SU-DHL-6 (cell line): Measurements from ENCODE around the gene KIF5B.
"Not testable (repeated sequence)": the region's sequence is repeated elsewhere in the genome, so short reads cannot be mapped to it uniquely, and the experiment has no call there.

ENCODE experiments used
- H2AFZ ChIP-seq: fragments of 200-600 bp; sonication (generic); 2 replicates; pipeline ENCODE4 v1.6.1; 2014; ENCODE audit warnings: low read depth, mild to moderate bottlenecking, moderate library complexity, mixed read lengths, antibody characterized with exemption, low read length; ENCODE audit not compliant: severe bottlenecking
- H3F3A ChIP-seq: fragments of 200-600 bp; shearing (Covaris generic); 2 replicates; pipeline ENCODE4 v1.6.0; 2016; ENCODE audit warnings: antibody characterized with exemption, mild to moderate bottlenecking; ENCODE audit not compliant: insufficient read depth
- H3K27ac ChIP-seq: fragments of 200-600 bp; sonication (generic); 2 replicates; pipeline ENCODE4 v1.5.1; 2016; ENCODE audit warnings: low read depth, mild to moderate bottlenecking, low read length, moderate library complexity, mixed read lengths
- H3K27me3 ChIP-seq: fragments of 200-600 bp; sonication (generic), shearing (Covaris generic); 2 replicates; pipeline ENCODE4 v1.6.0; 2014; ENCODE audit warnings: mild to moderate bottlenecking, low read length
- H3K36me3 ChIP-seq: fragments of 200-600 bp; sonication (generic); 2 replicates; pipeline ENCODE4 v1.6.1; 2014; ENCODE audit warnings: mild to moderate bottlenecking, low read length, mixed read lengths
- H3K4me2 ChIP-seq: fragments of 300-600, 200-600 bp; shearing (Covaris generic), sonication (generic); 2 replicates; pipeline ENCODE4 v1.6.0; 2014; ENCODE audit warnings: low read length, low read depth, mild to moderate bottlenecking; ENCODE audit not compliant: poor library complexity, severe bottlenecking
- H3K4me3 ChIP-seq: fragments of 200-600 bp; sonication (generic); 2 replicates; pipeline ENCODE4 v1.5.1; 2014; ENCODE audit warnings: antibody characterized with exemption, low read length, mild to moderate bottlenecking, mixed read lengths; ENCODE audit not compliant: insufficient read depth, poor library complexity, severe bottlenecking
- H3K79me2 ChIP-seq: fragments of 200-600 bp; sonication (generic); 2 replicates; pipeline ENCODE4 v1.6.1; 2014; ENCODE audit warnings: mild to moderate bottlenecking, low read length, moderate library complexity; ENCODE audit not compliant: insufficient read depth
- H3K9ac ChIP-seq: fragments of 200-600 bp; sonication (generic); 2 replicates; pipeline ENCODE4 v1.7.0; 2014; ENCODE audit warnings: mild to moderate bottlenecking, low read length
- H3K9me2 ChIP-seq: fragments of 200-600 bp; sonication (generic); replicated peaks from 2 replicates; pipeline ENCODE4 v1.6.1; 2014; ENCODE audit warnings: low read length; ENCODE audit not compliant: insufficient read depth
- H3K9me3 ChIP-seq: fragments of 200-600 bp; sonication (generic); 2 replicates; pipeline ENCODE4 v1.6.1; 2014; ENCODE audit warnings: low read length, mixed read lengths; ENCODE audit not compliant: insufficient read depth
- H4K20me1 ChIP-seq: fragments of 200-600 bp; sonication (generic); 2 replicates; pipeline ENCODE4 v1.6.1; 2014; ENCODE audit warnings: low read depth, mild to moderate bottlenecking, antibody characterized with exemption, low read length, moderate library complexity, mixed read lengths
- CTCF ChIP-seq: fragments of 200-600 bp; sonication (generic); IDR thresholded peaks from one replicate; pipeline ENCODE4 v1.5.1; 2017; ENCODE audit warnings: antibody characterized with exemption, mild to moderate bottlenecking, low read length, moderate library complexity; ENCODE audit not compliant: insufficient read depth, poor library complexity, severe bottlenecking
- EZH2phosphoT487 ChIP-seq: fragments of 200-600 bp; sonication (generic), shearing (Covaris generic); conservative IDR thresholded peaks from 2 replicates; pipeline ENCODE4 v1.6.1; 2018; ENCODE audit warnings: mild to moderate bottlenecking, antibody characterized with exemption, low read length, moderate library complexity, mixed read lengths

Gene KIF5B

DNA sequence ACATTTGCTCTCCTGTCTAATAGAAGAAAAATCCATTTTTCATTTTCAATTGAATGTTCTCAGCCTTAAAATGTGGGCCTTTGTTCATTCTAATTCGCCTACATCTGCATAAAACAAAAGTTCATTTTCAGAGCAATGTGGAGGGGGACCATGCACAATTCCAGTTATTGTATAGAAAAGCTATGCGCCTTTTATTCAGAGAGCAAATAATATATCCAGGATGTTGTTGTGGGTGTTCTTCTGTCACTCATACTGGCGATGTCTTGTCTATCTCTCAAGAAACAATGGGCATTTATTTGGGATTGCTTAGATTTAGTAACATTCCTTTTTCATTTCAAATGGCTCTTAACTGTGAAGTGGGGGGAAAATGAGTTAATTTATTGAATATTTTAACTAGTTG, 56.4 kb downstream of the KIF5B start:
- Histone ChIP-seq H3K4me2 (no peak overlapping the region), H3K36me3 (no peaks in the 10 kb centered on the region), H3K9me3 (no peaks in the 10 kb centered on the region), H3K27ac (no peak overlapping the region), H3F3A (no peaks in the 10 kb centered on the region), H3K27me3 (no peaks in the 10 kb centered on the region), H2AFZ (no peak overlapping the region), H3K4me3 (no peak overlapping the region), H3K9me2 (no peaks in the 10 kb centered on the region), H3K79me2 (no peaks in the 10 kb centered on the region), H3K9ac (no peak overlapping the region), H4K20me1 (no peaks in the 10 kb centered on the region)
- no peak for TF ChIP-seq CTCF
- TF ChIP-seq EZH2phosphoT487 = no peak

DNA sequence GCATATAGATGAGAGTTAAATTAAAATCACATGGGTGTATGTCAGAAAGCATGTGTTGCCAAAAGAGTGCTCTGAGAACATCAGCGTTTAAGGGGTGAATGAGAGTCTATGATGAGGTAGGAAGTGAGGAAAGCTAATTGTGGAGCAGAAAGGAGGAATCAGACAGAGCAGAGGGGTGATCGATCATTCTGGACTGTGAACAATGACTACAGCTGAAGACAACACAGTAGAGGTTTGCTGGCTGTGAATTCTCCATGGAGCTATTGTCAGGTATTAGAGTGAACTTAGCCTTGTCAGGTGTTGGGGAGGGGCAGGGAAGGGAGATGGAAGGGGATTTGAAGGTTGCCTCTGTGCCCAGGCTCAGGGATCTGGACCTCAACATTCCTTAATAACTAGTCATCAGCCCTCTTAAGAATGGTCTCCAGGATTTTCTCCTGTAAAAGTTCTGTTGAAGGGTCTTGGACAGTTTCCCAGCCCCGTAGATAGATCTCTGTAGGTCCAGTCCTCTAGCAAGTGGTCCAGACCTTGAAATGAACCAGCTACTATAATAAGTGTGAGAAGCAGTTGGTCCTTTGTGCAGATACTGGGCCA, 57.1 kb downstream of the KIF5B start:
- Histone ChIP-seq H3K36me3 (no peaks in the 10 kb centered on the region), H3K27ac (no peak overlapping the region), H2AFZ (no peak overlapping the region), H3F3A (no peaks in the 10 kb centered on the region), H3K9me3 (no peaks in the 10 kb centered on the region), H3K9me2 (no peaks in the 10 kb centered on the region), H3K9ac (no peak overlapping the region), H3K4me2 (no peak overlapping the region), H3K4me3 (no peak overlapping the region), H4K20me1 (no peaks in the 10 kb centered on the region), H3K79me2 (no peaks in the 10 kb centered on the region), H3K27me3 (no peaks in the 10 kb centered on the region)
- TF ChIP-seq CTCF (no peak), EZH2phosphoT487 (no peak)

DNA sequence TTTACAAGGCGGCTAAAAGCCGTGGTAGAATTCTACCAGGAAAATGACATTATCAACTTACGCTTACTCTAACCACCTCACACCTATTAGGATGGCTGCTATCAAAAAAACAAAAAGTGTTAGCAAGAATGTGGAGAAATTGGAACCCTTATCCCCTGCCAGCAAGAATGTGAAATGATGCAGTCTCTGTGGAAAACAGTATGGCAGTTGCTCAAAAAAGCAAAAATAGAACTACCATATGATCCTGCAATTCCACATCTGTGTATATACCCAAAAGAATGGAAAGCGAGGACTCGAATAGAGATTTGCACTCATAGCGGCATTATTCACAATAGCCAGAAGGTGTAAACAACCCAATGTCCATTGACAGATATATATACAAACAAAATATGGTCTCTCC, 61.3 kb downstream of the KIF5B start:
- Histone ChIP-seq H3K9me2 (no peaks in the 10 kb centered on the region), H3K4me2 (no peak overlapping the region), H3F3A (no peaks in the 10 kb centered on the region), H3K9me3 (no peaks in the 10 kb centered on the region), H2AFZ (no peak overlapping the region), H4K20me1 (no peaks in the 10 kb centered on the region), H3K79me2 (no peaks in the 10 kb centered on the region), H3K36me3 (no peaks in the 10 kb centered on the region), H3K27me3 (no peaks in the 10 kb centered on the region), H3K27ac (no peak overlapping the region), H3K9ac (no peak overlapping the region), H3K4me3 (no peak overlapping the region)
- no peak for TF ChIP-seq EZH2phosphoT487
- no peak for TF ChIP-seq CTCF

- TF ChIP-seq CTCF (no peak), EZH2phosphoT487 (no peak)
- no peaks in the 10 kb centered on the region for H3K9me3 ChIP-seq
- no peak overlapping the region for H3K9ac ChIP-seq
- no peaks in the 10 kb centered on the region for H3K79me2 ChIP-seq
- H3K9me2 ChIP-seq = no peaks in the 10 kb centered on the region
- H2AFZ ChIP-seq = no peak overlapping the region
- no peaks in the 10 kb centered on the region for H4K20me1 ChIP-seq
- H3K27me3 ChIP-seq = no peaks in the 10 kb centered on the region
- no peak overlapping the region for H3K4me2 ChIP-seq
- no peak overlapping the region for H3K27ac ChIP-seq
- H3K36me3 ChIP-seq = no peaks in the 10 kb centered on the region
- no peaks in the 10 kb centered on the region for H3F3A ChIP-seq
- no peak overlapping the region for H3K4me3 ChIP-seq
Measured at GRCh38 chr10:31990937-31991336, 65.3 kb downstream of the KIF5B start.

- not testable (repeated sequence) for H3K36me3 ChIP-seq
Measured at GRCh38 chr10:31987786-31988185, 68.4 kb downstream of the KIF5B start.

More at GRCh38 chr10:31987786-31988185, 68.4 kb downstream of the KIF5B start:
- not testable (repeated sequence) for H3K79me2 ChIP-seq, H3K4me2 ChIP-seq, H3K4me3 ChIP-seq, H3K9ac ChIP-seq, H4K20me1 ChIP-seq, H2AFZ ChIP-seq, H3F3A ChIP-seq, H3K9me3 ChIP-seq, H3K27ac ChIP-seq, H3K27me3 ChIP-seq, H3K9me2 ChIP-seq
